Activated CD8-positive, alpha-beta memory T cell treated with anti-CD3 and anti-CD28 coated beads for 1 hour (primary cell): ENCODE data around the gene RIOK3.

Experiments used
- DNase-seq, 2 donors: peaks; one replicate each; pipeline ENCODE4 v3.0.0-alpha.2; 2020; ENCODE audit warnings: low read depth in 1 of 2; ENCODE audit errors: extremely low read depth in 1 of 2

RIOK3 gene

GRCh38 chr18:23526501-23527063 is 73.5 kb downstream of the RIOK3 start:
- DNase-seq = no peak

- no peak for DNase-seq
Measured at GRCh38 chr18:23528580-23529472, 75.7 kb downstream of the RIOK3 start.

DNA sequence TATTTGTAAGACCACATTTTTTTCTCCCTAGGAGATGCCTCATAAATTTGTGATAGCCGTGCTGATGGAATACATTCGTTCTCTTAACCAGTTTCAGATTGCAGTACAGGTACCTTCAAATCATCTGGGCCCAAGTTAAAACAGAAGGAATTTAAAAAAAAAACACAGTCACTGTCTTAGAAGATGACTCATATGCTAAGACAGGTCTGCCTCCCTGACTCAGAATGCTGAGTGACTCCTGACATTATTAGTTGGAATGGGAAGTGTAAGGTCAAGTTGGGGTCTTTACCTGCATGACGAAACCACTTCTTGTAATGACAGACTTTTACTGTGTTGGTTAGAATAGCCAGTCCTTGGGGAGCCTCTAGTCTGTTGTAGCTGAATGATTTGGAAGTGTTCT is 76.5 kb downstream of the RIOK3 start:
- no peak for DNase-seq

DNA sequence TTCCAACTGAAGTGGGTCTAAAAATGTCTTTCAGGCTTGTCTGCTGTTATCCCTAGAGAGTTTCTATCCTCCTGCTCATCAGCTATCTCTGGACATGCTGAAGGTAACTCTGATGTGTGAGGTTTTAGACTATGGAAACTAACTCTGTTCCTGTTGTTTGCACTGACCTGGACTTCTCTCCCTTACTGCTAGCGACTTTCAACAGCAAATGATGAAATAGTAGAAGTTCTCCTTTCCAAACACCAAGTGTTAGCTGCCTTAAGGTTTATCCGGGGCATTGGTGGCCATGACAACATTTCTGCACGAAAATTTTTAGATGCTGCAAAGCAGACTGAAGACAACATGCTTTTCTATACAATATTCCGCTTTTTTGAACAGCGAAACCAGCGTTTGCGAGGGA is 77.1 kb downstream of the RIOK3 start:
- no peak for DNase-seq

DNA sequence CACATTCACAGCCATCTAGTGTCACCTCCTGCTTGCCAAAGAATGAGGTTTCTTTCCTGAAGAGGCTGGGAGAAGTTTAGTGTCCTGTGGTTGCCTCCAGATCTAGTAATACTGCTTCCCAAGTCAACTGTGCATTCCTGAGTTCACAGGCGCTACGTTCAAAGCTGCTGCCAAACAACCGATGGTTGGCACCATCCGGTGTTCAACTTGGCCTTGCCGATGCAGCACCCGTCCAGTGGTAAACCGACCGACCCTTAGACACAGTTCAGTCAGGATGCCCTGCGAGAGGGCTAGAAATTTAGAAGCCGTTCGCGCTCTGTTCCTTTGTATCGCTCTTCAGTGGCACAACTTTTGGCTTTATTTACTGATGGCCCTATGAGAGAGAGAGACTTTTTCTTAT is 78.8 kb downstream of the RIOK3 start:
- no peak for DNase-seq
